HepG2 (cell line): Measurements from ENCODE around the gene VPS52. TPM values are rescaled to one million over a fixed set of nuclear protein-coding genes. Genes with fewer than 3 reads are reported as not detected.

Source experiments
- CEBPG ChIP-seq: IDR thresholded peaks from 2 replicates; pipeline ENCODE4 v1.6.1; 2016
- EHMT2 ChIP-seq: fragments of 200-600 bp; sonication (generic); IDR thresholded peaks from 2 replicates; pipeline ENCODE4 v1.7.0; 2017; ENCODE audit warnings: antibody characterized with exemption, low read depth, low read length, borderline replicate concordance
- ESRRA ChIP-seq: sonication (generic); formaldehyde crosslinking; IDR thresholded peaks from 2 replicates; pipeline ENCODE4 v1.5.1; 2020; ENCODE audit warnings: mild to moderate bottlenecking, low read depth, missing genetic modification reagents
- FOXK2 ChIP-seq: fragments of 450-650 bp; IDR thresholded peaks from 2 replicates; pipeline ENCODE4 v1.6.1; 2016
- HDAC6 ChIP-seq: fragments of 200-600 bp; sonication (generic); IDR thresholded peaks from 2 replicates; pipeline ENCODE4 v1.7.0; 2017; ENCODE audit warnings: mild to moderate bottlenecking, antibody characterized with exemption, low read length, low read depth
- MBNL3 ChIP-seq: fragments of 250-450 bp; sonication (Bioruptor Pico); conservative IDR thresholded peaks from 2 replicates; pipeline ENCODE4 v1.8.0; 2022; ENCODE audit warnings: mild to moderate bottlenecking, inconsistent platforms
- NFIC ChIP-seq: IDR thresholded peaks from 2 replicates; pipeline ENCODE4 v1.6.1; 2012; ENCODE audit warnings: mild to moderate bottlenecking, low read length, inconsistent platforms
- PPARG ChIP-seq: conservative IDR thresholded peaks from 2 replicates; pipeline ENCODE4 v1.6.1; 2016; ENCODE audit warnings: missing biosample characterization, missing genetic modification reagents
- SMAD3 ChIP-seq: sonication (generic); formaldehyde crosslinking; IDR thresholded peaks from 2 replicates; pipeline ENCODE4 v1.4.0; 2020; ENCODE audit warnings: missing genetic modification reagents
- SRSF1 ChIP-seq: fragments of 200-400 bp; formaldehyde crosslinking; optimal IDR thresholded peaks from 2 replicates; pipeline ENCODE3; 2017; ENCODE audit warnings: mild to moderate bottlenecking, low read depth, low read length, moderate library complexity
- SUZ12 ChIP-seq: fragments of 150-350 bp; IDR thresholded peaks from 2 replicates; pipeline ENCODE4 v1.6.1; 2014; ENCODE audit warnings: low read depth, low read length
- TFDP2 ChIP-seq: sonication (generic); formaldehyde crosslinking; IDR thresholded peaks from 2 replicates; pipeline ENCODE4 v1.4.0; 2020; ENCODE audit warnings: missing genetic modification reagents
- ZKSCAN5 ChIP-seq: sonication (generic); formaldehyde crosslinking; IDR thresholded peaks from 2 replicates; pipeline ENCODE4 v1.5.1; 2020; ENCODE audit warnings: mild to moderate bottlenecking, missing genetic modification reagents
- ZNF282 ChIP-seq: fragments of 450-650 bp; IDR thresholded peaks from 2 replicates; pipeline ENCODE4 v1.6.1; 2018; ENCODE audit not compliant: partially characterized antibody
- ZNF407 ChIP-seq: sonication (generic); formaldehyde crosslinking; IDR thresholded peaks from one replicate; pipeline ENCODE4 v1.5.1; 2020; ENCODE audit warnings: mild to moderate bottlenecking, missing genetic modification reagents; ENCODE audit errors: not compliant biosample characterization
- ZNF597 ChIP-seq: sonication (generic); formaldehyde crosslinking; IDR thresholded peaks from 2 replicates; pipeline ENCODE4 v1.5.0; 2020; ENCODE audit warnings: missing genetic modification reagents
- polyA plus RNA-seq, 8 experiments: library from polyadenylated mRNA; depleted of rRNA in 3 of 8; stranded (reverse) in 7 of 8; unstranded in 1 of 8; fragments of >200 nt; fragmentation: Illumina TruSeq in 4 of 8; extraction: Trizol in 4 of 8; gene quantifications; 2 replicates each; pipeline versions ENCODE4 v1.2.1 to v1.2.3, GENCODE V29; 2011 to 2016; ENCODE audit warnings: low read depth in 4 of 8, missing spikeins in 1 of 8, mixed read lengths in 1 of 8; ENCODE audit not compliant: insufficient read depth in 1 of 8
- total RNA-seq, 5 experiments: library from RNA; depleted of rRNA; stranded (reverse); fragments of >200 nt; fragmentation: Illumina TruSeq; extraction: Trizol; gene quantifications; 2 replicates each; pipeline ENCODE4 v1.2.3, GENCODE V29; 2016; ENCODE audit warnings: low read depth in 1 of 5
- TF ChIP-seq, protein P1 (sequence below), 2 experiments: sonication (generic) in 1 of 2; formaldehyde crosslinking in 1 of 2; IDR thresholded peaks; 2 replicates each; pipeline versions ENCODE4 v1.4.0 to v1.6.1; 2018 to 2020; ENCODE audit warnings: missing genetic modification reagents in 2 of 2, borderline replicate concordance in 1 of 2, low read depth in 1 of 2, mild to moderate bottlenecking in 1 of 2, missing biosample characterization in 1 of 2

The VPS52 gene
- total and polyA plus RNA-seq, 2 of the 13 experiments (the other 11 are each of a cell fraction or from before 2014, with no cell fraction given) = 48.9 to 85.5 TPM

GRCh38 chr6:33271468-33272274 lies at the start of gene VPS52, which contains the start of gene RPS18 (continued):
- TF ChIP-seq SUZ12 (no peak), ZNF407 (CRISPR knock-in tag) (peak; percentile 74), MBNL3 (CRISPR knock-in tag) (no peak; the same call in 1 of the 2 replicates), PPARG (CRISPR knock-in tag) (peak; percentile 70; the same call in 1 of the 2 replicates), HDAC6 (0 out of 2 replicates have a peak, but pooled peaks have one; percentile 15), TFDP2 (CRISPR knock-in tag) (peak; percentile 54), SRSF1 (peak; percentile 90), SMAD3 (CRISPR knock-in tag) (peak; percentile 97), ZNF282 (no peak), ZKSCAN5 (CRISPR knock-in tag) (no peak), ZNF597 (CRISPR knock-in tag) (no peak), ESRRA (CRISPR knock-in tag) (peak; percentile 69; the same call in 1 of the 2 replicates), CEBPG (CRISPR knock-in tag) (peak; percentile 41), NFIC (peak; percentile 64; the same call in 1 of the 2 replicates), FOXK2 (peak; percentile 96), EHMT2 (peak; percentile 95; the same call in 1 of the 2 replicates)
- TF ChIP-seq, protein P1, sequence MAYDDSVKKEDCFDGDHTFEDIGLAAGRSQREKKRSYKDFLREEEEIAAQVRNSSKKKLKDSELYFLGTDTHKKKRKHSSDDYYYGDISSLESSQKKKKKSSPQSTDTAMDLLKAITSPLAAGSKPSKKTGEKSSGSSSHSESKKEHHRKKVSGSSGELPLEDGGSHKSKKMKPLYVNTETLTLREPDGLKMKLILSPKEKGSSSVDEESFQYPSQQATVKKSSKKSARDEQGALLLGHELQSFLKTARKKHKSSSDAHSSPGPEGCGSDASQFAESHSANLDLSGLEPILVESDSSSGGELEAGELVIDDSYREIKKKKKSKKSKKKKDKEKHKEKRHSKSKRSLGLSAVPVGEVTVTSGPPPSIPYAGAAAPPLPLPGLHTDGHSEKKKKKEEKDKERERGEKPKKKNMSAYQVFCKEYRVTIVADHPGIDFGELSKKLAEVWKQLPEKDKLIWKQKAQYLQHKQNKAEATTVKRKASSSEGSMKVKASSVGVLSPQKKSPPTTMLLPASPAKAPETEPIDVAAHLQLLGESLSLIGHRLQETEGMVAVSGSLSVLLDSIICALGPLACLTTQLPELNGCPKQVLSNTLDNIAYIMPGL (CRISPR knock-in tag; IDR thresholded peaks at IDR 0.05; ENCODE audit: borderline replicate concordance in 1 of 2, low read depth in 1 of 2) = peak; percentile 91 to 96
